Measurements from ENCODE around the gene TLK1.

- TF ChIP-seq CTCF (IDR thresholded peaks at IDR 0.05): no peak
- TF ChIP-seq POLR2AphosphoS5 (IDR thresholded peaks at IDR 0.05): no peak
- TF ChIP-seq POLR2A (IDR thresholded peaks at IDR 0.05): no peak
- TF ChIP-seq EP300 (IDR thresholded peaks at IDR 0.05): no peak
Observed at GRCh38 chr2:171056307-171056706, 104.4 kb downstream of the TLK1 start.

Data from sigmoid colon (tissue), 4 donors.